GM19452 (cell line): ENCODE measurements around the gene KIF25.
"Not testable (repeated sequence)": the region's sequence is repeated elsewhere in the genome, so short reads cannot be mapped to it uniquely, and the experiment has no call there.

Experiments used
- ATAC-seq: cut with Tn5 transposase; IDR thresholded peaks from one replicate; pipeline ENCODE4 v1.9.1; 2021; ENCODE audit not compliant: unreplicated experiment

KIF25 gene

GRCh38 chr6:168063431-168063830 lies 66.0 kb downstream of the KIF25 start:
- no peak for ATAC-seq

GRCh38 chr6:168064226-168064807 lies 66.8 kb downstream of the KIF25 start:
- no peak for ATAC-seq

GRCh38 chr6:168067081-168067759 lies 69.7 kb downstream of the KIF25 start:
- ATAC-seq: no peak

GRCh38 chr6:168070804-168071203 lies 73.3 kb downstream of the KIF25 start:
- ATAC-seq: no peak

- no peak for ATAC-seq
Observed at GRCh38 chr6:168071620-168072019, 74.1 kb downstream of the KIF25 start.

- ATAC-seq: no peak
Observed at GRCh38 chr6:168072261-168072660, 74.8 kb downstream of the KIF25 start.

GRCh38 chr6:168072730-168073129 lies 75.3 kb downstream of the KIF25 start:
- ATAC-seq: no peak

- ATAC-seq: no peak
Observed at GRCh38 chr6:168073937-168074730, 76.7 kb downstream of the KIF25 start.

GRCh38 chr6:168075216-168075615 lies 77.7 kb downstream of the KIF25 start:
- no peak for ATAC-seq

- no peak for ATAC-seq
Observed at GRCh38 chr6:168075787-168076202, 78.3 kb downstream of the KIF25 start.

- ATAC-seq: not testable (repeated sequence)
Observed at GRCh38 chr6:168077401-168077800, 79.9 kb downstream of the KIF25 start.

- ATAC-seq: no peak
Observed at GRCh38 chr6:168078175-168078942, 80.9 kb downstream of the KIF25 start.

- ATAC-seq: no peak
Observed at GRCh38 chr6:168078943-168079405, 81.5 kb downstream of the KIF25 start, which contains the start of gene FRMD1. FRMD1 (minus strand) TSS chr6:168079212; CDS start chr6:168079094, 118 bp downstream.

GRCh38 chr6:168080393-168081077 lies 83.1 kb downstream of the KIF25 start:
- ATAC-seq: no peak

GRCh38 chr6:168081858-168082546 lies 84.5 kb downstream of the KIF25 start:
- no peak for ATAC-seq

GRCh38 chr6:168082860-168083513 lies 85.5 kb downstream of the KIF25 start:
- no peak for ATAC-seq

GRCh38 chr6:168083514-168083885 lies 86.0 kb downstream of the KIF25 start:
- no peak for ATAC-seq

GRCh38 chr6:168084465-168085160 lies 87.1 kb downstream of the KIF25 start:
- no peak for ATAC-seq

- no peak for ATAC-seq
Observed at GRCh38 chr6:168086066-168086465, 88.6 kb downstream of the KIF25 start.
